ENCODE data around the gene CACNA1G. TPM values are rescaled to one million over a fixed set of nuclear protein-coding genes. Genes with fewer than 3 reads are reported as not detected.

Gene CACNA1G
- total RNA-seq, 1 donor from 2014 or later: not detected

DNA sequence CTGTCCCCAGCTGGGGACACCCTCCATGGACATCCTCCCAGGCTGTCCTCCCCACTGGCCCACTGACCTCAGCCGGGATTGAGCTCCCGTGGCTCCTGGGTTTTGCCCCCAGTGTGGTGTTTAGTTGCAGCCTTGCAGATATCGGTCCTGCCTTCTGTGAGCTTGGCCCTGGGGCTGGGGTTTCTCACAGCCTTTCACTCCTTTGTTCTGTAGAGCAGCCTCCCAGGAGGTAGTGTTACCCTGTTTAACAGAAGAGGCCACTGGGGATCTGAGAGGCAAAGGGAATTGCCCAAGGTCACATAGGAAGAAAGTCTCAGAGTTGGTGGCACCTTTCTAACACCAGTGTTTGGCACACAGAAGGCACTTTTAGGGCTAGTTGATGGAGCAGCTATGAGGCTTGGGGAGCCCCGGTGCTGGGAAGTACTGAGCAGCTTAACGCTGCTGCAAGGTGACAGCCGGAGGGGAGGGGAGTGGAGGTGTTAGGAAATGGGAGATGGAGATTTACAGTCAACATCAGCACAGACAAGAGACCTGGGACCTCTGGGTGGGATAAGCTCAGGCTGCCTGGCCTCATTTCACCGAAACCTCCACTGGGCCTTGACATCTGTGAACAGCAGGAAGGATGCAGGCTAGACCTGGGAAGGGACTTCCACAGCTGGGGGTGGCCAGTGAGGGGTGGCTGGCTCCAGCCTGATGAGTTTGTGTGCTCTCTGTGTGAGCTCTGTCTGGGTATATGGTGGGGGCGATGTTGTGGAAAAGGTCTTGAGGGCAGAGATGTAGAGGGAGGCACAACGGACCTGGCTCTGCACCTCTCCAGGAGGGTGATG lies 26.1 kb downstream of the CACNA1G start:
- DNase-seq (ENCODE audit: low read depth, low spot score): no peak

DNA sequence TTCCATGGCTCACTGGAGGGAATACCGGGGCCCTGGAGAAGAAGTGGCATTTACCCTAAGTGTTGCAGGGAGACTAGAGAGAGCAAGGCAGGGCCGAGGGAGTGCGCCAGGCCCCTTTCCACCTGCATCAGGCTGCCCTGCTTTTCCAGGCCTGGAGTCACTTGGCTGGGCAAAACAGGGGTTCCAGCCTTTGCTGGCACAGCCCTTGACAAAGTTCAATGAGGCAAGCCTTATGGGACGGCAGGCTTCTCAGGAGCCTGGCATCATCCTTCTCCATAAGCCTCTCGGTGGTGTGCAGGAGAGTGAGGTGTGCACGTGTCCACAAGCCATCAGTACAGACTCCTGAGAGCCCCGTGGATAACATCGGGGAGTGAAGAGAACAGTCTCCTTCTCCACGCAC lies 27.1 kb downstream of the CACNA1G start:
- no peak for DNase-seq (ENCODE audit: low read depth, low spot score)

DNA sequence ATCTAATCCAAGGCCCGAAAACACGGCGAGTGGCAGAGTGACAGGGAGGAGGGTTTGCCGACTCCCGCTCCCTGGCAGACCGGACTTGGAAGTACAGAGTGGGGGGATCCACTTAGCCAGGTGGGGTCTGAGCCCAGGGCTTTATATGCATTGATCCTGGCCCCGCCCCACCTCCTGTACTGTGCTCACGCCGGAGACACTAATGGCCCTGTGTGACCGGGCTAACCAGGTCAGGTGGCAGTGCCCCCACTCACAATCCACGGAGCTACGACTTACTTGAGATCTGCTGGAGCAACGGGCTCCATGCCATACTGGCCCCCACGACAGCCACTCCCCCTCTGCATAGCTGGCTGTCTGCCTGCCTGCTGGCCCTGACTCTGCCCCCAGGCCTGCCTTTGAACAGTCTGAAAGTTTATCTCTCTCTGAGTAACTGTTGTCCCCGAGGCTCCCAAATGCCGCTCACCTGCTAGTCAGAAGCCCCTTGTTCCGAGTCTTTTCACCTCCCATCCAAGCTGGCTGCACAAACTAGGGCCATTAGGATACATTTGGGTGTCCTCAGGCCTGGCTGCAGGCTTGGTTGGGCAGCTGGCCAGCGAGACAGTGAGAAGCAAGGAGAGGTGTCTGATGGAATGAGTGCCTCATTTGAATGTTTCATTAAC lies 28.0 kb downstream of the CACNA1G start:
- no peak for DNase-seq (ENCODE audit: low read depth, low spot score)

DNA sequence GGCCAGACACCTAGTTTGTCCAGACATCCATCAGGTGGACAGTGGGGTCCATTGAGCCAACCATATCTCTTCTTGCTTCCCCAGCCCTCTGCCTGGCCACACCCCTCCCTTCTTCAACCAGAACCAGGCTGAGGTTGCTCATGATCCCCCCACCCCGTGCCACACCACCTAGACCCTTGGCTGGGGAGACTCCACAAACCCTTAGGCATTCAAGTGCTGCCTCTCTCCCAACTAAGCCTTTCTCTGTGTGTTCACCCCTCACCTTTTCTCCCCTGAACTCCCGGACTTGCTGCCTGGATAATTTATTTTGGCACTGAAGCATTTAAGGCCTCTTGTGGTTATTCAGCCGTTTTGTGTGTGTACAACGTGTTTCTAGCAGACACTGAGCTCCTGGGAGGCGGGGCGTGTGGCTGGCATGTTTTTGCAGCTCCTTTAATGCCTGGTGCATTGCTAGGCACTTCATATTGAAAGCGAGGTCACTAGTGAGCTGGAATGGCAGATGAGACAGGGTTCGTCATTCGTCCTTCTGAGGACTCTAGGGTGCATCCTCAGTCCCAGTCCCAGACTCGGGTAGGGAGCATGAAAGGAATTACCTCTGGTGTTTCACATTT lies 28.7 kb downstream of the CACNA1G start:
- DNase-seq (ENCODE audit: low read depth, low spot score): no peak

DNA sequence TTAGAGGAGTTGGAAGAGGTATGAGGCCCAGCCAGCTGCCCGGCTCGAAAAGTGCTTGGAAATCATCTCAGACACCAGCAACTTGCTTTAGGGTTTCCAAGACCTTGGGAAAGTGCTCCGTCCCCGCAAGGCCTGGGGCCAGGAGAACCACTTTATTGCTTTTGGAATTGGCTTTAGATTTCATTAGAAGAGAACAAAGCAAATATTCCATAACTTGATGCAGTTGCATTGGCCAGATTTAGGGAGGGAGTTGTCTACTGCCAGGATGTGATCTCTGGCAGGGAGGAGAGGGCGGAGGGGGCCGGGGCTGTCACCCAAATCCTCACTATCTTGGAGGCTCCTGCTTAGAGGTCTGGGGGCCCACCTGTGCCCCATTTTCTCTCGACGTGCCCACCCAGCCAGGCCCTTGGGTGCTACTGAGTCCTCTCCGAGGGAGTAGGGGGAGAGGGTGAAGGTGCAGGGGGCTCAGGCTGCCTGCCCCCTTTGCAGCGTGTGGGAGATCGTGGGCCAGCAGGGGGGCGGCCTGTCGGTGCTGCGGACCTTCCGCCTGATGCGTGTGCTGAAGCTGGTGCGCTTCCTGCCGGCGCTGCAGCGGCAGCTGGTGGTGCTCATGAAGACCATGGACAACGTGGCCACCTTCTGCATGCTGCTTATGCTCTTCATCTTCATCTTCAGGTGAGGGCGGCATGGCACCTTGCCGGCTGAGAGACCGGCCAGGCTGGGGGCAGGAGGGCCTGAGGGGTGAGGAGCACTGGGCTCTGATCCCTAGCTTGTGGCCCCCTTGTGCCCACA lies 30.6 kb downstream of the CACNA1G start:
- DNase-seq (ENCODE audit: low read depth, low spot score): no peak

DNA sequence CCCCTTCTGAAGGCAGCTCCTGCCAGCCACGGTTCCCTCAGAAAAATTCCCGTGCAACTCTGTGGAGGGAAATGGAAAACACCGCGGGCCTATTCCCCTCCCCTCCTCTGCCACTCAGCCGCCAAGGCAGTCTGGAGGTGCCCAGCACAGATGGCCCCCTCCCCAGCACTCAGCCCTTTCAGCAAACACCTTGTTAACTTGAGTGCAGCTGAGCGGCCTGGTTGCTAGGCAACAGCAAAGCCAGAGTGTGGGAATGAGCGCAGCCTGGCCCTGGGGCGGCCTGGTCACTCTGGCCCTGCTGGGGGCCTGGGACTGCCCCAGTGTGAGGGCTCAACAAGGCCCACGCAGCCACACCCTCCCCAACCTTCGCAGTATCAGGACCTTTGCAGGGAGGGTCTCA lies 32.8 kb downstream of the CACNA1G start:
- no peak for DNase-seq (ENCODE audit: low read depth, low spot score)

DNA sequence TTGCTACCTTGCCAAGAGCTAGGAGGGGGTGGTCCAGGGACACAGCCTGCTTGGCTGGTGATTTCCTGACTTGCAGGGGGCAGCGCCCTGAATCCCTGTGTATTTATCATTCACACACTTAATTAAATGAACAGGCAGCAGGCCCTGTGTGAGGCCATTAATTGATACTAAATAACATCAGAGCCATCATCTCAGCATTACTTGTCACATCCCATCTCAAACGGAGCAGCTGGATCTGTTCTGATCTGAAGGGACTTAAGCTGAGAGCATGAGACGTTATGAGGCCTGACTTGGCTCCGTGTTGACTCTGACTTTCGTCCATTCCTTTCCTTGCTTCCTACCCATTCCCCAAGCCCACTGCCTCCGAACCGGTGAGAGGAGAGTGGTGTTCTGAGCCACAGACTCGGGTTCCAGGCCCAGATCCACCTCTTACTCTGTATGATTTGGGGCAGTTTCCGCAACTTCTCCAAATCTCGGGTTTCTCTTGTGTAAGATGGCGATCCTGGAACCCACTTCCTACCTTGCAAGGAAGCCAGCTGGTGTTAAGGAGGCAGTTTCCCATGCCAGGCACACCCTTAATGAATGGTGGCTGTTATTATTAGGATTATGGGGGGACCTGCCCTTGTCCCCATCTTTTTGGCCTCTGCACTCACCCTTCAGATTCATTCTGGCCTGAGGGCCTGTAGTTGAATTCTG lies 33.8 kb downstream of the CACNA1G start:
- no peak for DNase-seq (ENCODE audit: low read depth, low spot score)

DNA sequence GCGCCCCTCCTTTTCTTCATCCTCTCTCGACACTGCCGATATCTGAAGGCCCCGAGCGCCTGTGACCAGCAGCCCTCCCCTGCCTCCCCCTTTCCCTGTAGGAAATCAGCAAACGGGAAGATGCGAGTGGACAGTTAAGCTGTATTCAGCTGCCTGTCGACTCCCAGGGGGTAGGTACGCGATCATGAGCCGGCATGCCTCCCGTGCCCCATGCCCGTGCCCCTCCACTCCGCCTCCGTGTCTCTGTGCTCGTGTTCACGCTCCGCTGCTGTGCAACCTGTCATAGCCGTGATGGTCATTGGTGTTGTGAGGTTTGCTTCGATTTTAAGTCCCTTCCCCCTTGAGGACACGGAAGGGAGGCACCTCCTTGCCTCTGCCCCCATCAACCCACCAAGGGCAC lies 34.4 kb downstream of the CACNA1G start:
- DNase-seq (ENCODE audit: low read depth, low spot score): no peak

DNA sequence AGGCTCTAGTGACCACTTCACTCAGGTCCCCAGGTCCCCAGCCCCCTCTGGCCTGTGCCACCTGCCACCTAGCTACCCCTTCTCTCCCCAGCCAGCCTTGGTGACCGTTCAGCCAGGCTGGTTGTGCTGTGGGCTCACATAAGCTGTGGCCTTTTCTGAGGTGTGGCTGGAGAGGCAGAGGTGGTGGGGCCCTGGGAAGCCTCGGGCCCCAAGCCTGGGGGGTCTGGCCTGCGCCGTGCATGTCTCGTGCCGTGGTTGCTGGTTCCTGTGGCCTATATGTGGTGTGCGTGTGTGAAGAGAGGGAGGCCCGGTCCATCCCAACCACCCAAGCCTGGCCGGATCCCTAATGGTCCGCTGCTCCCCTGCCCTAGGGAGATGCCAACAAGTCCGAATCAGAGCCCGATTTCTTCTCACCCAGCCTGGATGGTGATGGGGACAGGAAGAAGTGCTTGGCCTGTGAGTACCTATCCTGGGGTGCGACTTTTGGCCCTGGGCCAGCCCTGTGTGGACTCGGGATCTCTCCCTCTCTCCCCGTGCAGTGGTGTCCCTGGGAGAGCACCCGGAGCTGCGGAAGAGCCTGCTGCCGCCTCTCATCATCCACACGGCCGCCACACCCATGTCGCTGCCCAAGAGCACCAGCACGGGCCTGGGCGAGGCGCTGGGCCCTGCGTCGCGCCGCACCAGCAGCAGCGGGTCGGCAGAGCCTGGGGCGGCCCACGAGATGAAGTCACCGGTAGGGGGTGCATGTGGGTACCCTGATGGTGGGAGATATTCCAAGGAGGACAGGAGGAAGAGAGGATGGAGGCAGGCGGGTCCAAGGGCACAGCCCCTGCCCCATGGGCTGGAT lies 35.9 kb downstream of the CACNA1G start:
- DNase-seq (ENCODE audit: low read depth, low spot score): no peak

DNA sequence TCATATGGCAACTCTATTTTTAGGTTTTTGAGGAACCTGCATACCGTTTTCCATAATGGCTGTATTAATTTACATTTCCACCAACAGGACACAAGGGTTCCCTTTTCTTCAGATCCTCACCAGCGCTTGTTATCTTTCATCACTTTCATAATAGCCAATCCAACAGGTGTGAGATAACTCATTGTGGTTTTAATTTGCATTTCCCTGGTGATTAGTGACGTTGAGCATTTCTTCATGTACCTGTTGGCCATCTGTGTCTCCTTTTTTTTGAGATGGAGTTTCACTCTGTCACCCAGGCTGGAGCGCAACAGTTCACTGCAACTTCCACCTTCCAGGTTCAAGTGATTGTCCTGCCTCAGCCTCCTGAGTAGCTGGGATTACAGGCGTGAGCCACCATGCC lies 38.0 kb downstream of the CACNA1G start:
- DNase-seq (ENCODE audit: low read depth, low spot score): no peak

DNA sequence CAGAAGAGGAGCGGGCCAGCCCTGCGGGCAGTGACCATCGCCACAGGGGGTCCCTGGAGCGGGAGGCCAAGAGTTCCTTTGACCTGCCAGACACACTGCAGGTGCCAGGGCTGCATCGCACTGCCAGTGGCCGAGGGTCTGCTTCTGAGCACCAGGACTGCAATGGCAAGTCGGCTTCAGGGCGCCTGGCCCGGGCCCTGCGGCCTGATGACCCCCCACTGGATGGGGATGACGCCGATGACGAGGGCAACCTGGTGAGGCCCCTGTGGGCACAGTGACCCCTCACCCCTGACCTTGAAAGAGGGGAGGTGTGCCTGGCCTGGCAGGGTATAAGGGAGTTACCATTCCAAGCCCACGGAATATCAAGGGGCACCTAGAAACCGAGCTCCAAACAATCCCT lies 39.1 kb downstream of the CACNA1G start:
- DNase-seq (ENCODE audit: low read depth, low spot score): no peak

DNA sequence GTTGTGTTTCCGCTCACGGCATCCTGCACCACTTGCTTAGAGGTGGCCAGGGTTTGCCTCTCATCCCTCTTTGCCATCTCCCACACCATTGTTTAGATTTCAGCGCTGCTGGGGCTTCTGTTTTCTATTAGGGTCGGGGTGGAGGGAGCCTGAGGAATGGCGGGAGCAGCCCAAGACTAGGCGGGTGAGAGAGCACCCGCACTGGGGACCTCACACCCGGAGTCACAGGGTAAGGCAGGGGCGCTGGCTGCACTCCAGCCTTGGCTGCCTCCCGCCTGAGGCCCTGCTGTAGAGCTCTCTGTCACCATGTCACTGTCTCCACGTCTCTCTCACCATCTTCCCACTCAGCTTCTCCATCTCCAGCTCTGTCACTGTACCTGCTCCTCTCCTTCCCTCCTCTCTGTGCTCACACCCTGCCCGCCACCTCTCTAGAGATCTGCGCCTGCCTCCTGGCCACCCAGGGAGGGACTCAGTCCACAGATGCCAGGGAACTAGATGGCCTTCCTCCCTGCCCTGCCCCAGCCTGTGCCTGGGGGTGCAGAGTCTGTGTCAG lies 41.4 kb downstream of the CACNA1G start:
- DNase-seq (ENCODE audit: low read depth, low spot score): no peak

DNA sequence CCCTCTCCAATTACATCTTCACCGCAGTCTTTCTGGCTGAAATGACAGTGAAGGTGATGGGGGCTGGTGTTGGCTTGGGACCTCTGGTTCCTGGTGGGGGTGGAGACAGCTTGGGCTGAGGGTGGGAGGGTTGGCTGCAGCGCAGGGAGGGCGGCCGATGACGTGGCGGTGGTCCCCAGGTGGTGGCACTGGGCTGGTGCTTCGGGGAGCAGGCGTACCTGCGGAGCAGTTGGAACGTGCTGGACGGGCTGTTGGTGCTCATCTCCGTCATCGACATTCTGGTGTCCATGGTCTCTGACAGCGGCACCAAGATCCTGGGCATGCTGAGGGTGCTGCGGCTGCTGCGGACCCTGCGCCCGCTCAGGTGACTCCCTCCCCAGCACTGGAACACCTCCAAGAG lies 42.3 kb downstream of the CACNA1G start:
- no peak for DNase-seq (ENCODE audit: low read depth, low spot score)

DNA sequence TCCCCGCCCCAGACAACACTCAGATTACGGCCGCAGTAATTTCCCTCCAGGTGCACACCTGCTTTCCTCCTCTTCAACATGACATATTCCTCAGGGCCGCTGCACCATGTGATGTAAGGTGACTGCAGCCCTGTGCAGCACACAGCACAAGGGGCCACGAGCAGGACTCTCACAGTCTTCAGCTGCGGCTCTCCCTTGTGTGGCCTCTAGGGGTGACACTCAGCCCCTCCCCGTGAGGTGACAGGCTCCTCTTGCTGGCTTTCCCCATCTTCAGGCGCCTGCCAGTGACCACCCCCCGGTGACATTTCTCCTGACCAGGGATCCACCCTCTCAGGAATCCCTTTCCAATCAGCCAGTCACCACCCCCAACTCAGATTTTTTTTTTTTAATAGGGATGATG lies 42.8 kb downstream of the CACNA1G start:
- DNase-seq (ENCODE audit: low read depth, low spot score): no peak

DNA sequence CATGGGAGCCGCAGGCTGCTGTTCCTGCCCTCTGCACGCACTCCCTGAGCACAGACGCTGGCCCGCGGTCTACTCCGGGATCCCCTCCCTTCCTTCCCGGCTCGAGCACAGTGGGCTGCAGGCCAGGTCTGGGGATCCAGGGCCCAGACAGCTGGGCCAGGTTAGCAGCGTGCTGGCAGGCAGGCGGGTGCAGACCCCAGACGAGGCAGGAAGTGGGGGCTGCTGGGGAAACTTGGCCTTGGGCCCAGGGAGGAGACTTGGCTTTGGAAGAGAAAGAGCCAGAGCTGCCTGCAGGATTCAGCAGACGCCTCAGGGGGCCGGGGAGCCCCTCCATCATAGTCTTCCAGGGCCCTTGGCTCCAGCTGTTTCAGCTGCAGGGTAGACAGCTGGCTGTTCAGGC lies 44.0 kb downstream of the CACNA1G start:
- DNase-seq (ENCODE audit: low read depth, low spot score): peak; percentile 27

DNA sequence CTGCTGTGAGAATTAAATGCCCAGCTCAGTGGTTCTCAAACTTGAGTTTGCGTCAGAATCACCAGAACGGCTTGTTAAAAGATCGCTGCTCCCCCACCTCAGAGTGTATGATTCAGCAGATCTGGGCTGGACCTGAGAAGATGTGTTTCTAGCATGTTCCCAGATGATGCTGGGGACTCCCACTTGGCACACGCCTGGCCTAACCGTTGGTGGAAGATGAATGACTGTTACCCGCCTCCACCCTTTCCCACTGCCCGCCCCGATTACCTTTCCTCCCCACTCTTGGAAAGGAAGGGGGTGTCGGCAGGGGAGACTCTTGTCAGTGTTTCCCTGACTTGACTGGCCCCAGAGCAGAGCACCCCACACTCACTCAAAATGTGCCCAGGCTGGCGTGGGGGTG lies 44.9 kb downstream of the CACNA1G start:
- DNase-seq (ENCODE audit: low read depth, low spot score): no peak

DNA sequence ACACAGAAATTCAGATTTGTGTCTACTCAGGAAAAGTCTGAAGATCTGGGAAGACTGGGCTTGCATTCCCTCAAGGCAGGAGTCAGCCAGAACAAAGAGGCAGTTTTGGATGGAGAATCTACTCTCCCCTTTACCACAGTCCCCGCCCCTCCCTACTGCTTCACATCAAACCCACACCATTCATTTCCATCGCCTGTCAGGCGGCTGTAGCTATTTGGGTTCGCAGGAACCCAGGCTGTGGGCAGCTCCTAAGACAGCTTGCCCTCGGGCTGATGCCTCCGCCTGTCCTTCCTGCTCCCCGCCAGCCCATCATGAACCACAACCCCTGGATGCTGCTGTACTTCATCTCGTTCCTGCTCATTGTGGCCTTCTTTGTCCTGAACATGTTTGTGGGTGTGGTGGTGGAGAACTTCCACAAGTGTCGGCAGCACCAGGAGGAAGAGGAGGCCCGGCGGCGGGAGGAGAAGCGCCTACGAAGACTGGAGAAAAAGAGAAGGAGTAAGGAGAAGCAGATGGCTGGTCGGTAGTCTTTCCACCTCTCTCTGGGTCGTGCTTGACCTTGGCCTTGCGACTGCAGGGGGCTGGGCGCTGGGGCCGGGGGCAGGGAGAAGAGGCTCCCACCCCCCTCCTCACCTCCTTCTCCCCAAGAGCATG lies 47.1 kb downstream of the CACNA1G start:
- DNase-seq (ENCODE audit: low read depth, low spot score): no peak

DNA sequence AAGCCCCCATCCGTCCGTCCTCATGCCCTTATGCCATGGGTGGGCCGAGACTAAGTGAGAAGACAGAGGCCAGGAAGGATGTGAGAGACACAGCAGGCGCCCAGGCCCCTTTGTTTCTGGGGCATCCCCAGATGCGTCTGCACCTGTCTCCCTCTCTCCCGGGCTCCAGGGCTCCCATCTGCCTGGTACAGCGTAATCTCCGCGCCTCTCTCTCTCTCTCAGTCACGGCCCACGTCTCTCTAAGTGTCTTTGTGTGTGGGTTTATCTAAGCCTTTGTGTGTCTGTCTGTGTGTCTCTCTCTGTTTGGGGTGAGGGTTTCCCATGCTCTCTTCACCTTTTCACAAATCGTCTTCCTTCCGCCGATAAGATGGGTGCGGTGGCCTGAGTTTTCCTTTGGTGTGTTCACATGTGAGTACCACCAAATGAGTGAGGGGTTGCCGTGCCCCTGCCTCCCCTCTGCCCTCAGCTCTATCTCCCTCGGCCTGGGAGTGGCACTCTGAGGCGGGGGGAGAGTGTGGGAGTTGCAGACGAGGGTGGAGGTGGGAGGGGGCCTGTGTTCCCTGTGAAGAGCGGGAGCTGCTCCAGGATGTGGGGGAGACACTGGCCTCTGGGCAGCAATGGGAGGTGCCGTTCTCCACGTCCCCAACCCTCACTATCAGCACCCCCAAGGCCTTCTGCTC lies 48.3 kb downstream of the CACNA1G start:
- DNase-seq (ENCODE audit: low read depth, low spot score): no peak
